Medulla oblongata (tissue), 1 donor: ENCODE measurements around the gene GSK3B.

Source experiments
- DNase-seq: peaks from one replicate; pipeline ENCODE4 v3.0.0-alpha.2; 2015; ENCODE audit errors: extremely low spot score

Gene GSK3B

DNA sequence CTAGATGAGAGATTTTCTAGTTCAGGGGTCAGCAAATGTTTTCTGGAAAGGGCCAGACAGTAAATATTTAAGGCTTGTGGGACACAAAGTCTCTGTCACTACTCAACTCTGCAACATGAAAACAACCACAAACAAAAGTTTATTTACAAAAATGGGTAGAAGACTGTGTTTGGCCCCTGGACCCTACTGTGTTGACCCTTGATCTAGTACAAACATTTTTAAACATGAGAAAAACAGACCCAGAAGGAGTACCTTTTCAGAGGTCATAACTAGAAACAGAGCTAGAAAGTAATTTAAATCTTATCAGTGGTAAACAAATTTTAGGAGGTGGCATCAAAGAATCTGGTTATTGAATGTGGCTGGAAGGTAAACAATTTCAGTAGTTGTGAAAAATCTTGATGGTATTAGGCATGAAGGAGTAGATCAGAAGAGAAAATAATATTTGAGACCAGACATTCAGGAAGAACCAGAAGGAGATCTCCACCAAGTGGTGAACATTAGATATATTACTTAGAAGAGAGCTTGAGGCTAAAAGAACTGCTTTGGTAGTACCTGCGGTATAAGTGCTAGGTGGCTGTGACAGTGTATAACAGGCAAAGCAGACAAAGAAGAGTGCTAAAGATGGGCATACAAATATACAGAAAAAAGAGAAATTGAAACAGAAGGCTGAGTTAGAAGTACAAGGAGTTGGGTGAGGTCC, 210.6 kb downstream of the GSK3B start:
- no peak for DNase-seq

DNA sequence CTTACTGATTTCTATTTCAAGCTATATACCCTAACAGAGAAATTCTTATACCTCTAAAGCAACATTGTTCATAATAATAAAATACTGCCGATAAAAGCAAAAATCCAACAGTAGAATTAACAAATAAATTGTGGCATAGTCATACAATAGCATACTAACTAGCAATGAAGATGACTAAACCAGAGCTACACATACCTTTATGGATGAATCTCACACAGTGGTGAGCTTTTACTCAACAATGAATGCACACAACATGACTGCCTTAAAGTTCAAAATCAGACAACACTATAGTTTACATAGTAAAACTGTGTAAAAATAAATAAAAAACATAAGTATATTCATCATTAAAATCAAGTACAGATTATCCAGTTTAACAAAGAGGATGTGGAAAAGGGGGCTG, 213.3 kb downstream of the GSK3B start:
- no peak for DNase-seq

DNA sequence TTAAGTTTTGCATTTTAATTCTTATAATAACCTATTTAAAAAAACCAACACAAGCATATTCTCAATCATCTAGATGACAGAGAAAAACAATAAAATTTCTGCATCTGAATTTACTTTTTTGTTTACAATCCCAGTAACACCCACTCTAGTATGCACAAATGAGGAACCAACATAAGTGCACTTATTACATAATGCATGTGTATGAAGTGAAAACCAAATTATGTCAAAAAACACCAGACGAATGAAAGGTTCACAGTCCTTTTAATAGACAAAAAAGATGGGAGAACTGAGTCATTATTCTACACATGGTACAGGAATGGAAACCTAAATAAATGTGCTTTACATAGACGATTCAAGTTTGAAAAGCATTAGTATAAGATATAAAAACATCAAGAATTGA, 220.6 kb downstream of the GSK3B start:
- DNase-seq = no peak

DNA sequence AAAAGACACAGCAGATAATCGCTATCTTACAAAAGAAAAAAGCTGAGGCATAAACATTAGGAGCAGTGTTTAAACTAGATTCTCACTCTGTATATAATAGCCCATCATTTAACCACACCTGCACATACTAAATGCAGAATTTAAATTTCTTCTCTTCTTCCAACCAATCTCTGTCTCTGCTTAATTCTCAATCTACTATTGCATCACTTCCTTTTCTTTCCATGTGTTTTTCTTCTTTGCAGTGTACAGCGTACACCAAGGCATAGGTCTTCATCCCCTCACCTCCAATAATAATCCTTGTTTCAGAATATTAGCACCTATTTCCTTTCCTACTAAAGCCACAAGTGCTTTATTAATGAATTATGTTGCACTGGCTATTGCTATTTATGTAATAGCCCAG, 221.5 kb downstream of the GSK3B start:
- no peak for DNase-seq

DNA sequence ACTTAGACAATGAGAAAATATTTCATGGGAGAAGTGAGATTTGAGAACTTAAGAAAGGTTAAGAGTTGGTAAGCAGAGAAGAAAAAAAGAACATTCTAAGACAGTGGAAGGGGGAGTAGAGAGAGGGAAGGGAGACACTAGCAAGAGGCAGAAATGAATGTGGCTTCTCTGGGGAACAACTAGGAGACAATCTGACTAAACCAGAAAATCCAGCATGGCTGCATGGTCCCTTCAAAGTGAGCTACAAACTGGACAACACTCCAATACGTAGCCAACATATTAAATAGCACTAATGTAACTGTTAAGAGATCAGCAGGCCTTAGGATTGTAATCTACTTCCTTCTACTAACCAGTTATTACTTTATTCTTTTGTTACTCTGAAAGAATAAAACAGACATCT, 222.7 kb downstream of the GSK3B start:
- DNase-seq = no peak

DNA sequence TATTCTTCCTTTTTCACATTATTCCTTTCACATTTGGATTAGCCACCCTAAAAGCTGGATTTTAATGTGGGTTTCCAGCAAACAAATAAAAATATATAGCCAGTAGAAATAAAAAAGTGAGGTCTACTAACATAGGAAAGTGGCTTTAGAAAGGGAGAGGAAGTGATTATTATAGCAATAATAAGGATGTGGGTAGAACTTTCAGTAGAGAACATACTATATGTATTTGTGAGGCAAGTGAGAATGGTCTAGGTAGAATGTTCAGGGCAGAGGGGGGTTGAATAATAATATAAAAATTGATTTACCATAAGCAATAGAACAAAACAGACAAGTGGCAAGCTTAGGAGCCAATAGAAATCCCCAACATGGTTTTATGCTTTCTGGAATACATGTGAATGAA, 223.7 kb downstream of the GSK3B start:
- no peak for DNase-seq

DNA sequence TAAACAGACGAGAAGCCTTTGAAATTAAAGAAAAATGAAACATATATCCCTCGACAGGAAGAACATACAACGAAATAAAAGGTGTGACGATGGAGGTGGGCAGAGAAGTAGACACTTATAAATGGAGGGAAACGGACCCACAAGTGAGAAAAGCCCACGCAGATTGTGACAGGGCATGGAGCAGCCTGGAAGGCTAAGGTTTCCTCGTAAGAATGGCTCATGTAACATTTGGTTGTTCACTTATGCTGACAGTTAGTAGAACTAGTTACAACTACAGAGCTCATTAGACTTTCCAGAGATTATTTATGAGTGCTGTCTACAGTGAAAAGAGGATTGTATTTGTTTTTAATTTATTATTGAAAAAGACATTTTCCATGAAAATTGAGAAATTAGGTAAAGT, 229.8 kb downstream of the GSK3B start:
- no peak for DNase-seq

DNA sequence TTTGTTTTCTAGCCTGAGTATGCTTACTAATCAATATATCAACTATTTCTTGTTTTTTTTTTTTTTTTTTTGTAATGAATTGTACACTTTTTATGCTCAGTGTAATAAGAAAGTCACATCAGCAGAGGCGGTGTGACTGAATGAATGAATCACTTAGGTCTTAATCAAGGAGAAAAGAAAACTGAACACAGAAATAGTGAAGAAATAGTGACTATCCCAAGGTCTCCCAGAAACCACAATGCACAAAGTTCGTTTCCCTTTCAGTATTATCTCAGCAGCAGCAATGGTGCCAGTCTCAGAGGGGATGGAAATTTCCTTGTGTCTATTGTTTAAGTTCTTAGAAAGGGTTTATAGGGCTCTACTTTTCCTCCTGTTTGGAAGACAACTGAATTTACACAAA, 231.6 kb downstream of the GSK3B start:
- DNase-seq = no peak

DNA sequence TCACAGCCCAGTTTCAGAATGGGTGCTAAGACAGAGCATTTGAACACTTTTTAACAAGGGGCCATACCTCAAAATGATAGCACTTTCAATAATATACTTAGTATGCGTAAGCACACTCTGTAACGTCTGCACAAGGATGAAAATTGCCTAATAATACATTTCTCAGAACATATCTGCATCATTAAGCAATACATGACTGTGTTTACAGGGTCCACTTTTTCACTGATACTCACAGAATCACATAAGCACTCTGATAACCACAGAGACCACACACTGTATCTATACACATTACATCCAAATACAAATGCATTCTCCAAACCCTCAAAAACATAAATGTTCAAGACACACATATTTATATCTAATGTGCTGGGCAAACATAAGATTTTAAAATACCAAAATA, 232.6 kb downstream of the GSK3B start:
- DNase-seq = no peak

DNA sequence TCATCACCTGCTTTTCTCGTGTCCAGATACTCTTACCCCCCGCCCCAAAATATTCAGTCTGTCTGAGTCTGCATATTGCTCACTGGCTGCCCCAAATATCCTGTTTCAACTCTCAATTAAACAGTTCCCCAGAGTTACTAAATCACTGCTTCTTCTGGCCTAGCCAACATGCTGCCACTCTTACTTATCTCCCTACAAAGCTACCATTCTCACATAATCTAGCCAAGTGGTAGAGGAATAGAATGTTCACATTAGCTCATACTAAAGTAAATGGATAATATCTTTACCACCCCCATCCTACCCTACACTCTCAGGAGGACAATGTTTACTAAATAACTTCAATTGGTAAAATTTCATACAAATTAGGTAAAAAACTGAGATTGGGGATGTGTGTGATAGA, 234.5 kb downstream of the GSK3B start:
- no peak for DNase-seq

DNA sequence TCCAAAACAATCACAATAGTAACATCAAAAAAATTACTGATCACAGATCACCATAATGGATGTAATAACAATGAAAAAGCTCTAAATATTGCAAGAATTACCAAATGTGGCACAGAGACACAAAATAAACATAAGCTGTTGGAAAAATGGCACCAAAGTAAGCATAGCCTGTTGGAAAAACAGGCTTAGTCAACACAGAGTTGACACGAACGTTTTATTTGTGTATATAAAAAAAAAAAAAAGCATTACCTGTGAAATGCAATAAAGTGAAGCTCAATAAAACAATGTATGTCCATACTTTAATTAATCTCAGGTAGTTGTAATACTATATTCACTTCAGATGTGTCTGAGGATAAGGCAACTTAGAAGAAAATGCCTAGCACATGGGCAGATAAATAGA, 235.3 kb downstream of the GSK3B start:
- no peak for DNase-seq

DNA sequence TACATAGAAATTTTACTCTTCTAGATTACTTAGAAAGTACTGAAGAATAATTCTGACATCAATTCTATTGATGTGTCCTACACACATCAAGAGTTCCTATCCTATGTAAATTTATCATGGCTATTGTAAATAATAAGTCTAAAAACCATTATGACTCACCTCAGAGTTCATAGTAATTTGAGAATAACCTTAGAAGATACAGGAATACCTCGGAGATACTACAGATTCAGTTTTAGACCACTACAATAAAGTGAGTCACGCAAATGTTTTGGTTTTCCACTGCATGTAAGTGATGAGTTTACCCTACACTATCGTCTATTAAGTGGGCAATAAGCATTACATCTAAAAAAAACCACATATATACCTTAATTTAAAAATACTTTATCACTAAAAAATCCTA, 237.6 kb downstream of the GSK3B start:
- DNase-seq = no peak

DNA sequence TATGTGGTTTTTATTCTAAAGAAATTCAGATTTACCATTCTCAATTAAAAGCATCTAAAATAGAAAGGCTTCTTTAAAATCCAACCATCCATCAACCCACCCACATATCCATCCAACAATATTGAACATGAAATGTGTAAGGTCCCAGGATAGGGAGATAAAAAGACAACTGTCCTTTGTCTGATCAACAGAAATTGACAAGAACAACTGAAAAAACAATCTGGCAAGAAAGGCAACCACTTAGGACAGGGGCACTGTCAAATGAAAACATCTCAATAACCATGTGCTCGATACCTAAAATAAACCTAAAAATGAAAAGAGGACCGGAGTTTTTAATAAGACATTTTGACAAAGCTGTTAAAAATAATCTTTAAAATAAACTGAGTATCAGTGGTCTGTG, 245.1 kb downstream of the GSK3B start:
- no peak for DNase-seq

DNA sequence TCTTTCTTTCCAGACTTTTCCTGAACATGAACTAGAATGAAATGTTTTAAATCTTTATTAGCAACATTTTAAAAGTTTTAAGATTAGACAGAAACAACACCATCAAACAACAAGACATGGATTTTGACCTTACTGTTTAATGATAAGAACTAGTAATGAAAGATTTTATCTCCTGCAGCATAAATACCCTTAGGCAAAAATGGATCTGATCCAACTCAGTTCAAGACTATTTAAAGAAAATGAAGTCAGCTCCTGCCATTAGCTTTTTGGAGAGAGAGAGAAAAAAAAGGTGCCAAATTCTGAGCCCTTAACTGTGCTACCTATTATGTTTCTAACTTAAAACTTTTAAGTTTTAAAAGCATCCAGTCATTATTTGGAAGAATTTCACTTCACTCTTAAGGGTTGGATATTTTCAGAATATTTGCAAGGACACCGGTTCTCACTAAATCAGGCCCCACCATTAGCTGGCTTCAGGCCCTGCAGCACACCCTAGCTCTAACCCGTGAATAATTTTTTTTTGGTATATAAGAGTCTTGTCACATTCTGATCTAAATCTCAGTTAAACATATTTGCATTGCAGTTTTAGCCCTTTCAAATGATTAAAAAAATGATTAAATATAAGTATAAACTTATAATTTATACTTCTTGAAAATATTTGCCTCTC, 252.3 kb downstream of the GSK3B start:
- no peak for DNase-seq

DNA sequence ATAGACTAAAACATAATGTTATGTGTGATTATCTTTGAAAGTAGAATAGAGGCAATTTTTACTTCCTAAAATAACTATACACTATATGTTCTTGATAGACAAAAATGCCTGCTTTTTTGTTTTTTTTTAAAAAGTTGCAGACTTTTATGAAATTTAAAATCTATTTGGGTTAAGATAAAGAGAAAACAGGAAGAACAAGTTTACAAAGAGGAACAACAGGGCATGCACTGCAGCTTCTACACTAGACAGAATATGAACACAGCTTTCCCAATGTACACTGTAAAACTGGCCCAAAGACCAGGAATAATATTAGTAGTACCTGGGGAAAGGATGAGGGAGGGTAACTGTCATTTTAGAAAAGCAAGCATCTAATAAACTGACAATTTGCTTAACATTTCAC, 258.7 kb downstream of the GSK3B start:
- no peak for DNase-seq

DNA sequence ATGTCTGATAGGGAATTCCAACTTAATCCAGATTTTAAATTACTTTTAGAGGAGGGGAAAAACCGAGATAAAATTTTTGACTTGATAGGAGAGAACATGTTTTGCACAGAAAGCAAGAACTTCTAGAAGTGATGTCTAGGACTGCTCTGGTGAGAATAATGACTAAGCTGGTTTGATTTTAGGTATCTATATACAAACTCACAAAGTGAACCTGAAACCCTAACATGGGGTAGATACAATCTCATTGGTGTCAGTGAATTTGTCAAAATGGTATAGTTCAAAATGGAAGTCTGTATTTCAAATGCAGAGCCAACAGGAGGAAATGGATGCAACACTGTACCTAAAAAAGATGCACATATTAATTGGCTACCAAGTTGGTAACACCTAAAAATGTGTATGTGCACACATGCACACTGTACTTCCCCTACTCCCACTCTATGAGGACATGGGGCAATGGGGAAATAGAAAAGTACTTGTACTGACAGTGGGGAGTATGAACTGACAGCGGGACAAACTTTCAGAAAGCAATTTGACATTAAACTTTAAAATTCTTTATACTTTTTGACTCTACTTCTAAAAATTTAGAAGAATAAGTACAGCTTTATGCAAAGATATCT, 259.4 kb downstream of the GSK3B start:
- DNase-seq = no peak

DNA sequence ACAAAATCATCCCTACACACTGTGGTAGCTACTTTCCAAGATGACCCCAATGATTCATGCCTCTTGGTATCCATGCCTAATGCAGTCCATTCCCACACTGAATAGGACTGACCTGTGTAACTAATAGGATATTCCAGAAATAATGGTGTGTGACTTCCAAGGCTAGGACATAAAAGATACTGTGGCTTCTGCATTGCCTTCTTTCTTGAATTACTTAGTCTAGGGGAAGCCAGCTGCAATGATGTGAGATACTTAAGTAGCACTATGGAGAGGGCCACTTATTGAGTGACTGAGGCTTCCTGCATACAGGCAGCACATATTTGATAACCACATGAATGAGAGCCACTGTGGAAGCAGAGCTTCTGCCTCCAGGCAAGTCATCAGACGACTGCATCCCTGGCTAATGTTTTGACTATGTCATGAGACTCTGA, 262.3 kb downstream of the GSK3B start:
- no peak for DNase-seq

DNA sequence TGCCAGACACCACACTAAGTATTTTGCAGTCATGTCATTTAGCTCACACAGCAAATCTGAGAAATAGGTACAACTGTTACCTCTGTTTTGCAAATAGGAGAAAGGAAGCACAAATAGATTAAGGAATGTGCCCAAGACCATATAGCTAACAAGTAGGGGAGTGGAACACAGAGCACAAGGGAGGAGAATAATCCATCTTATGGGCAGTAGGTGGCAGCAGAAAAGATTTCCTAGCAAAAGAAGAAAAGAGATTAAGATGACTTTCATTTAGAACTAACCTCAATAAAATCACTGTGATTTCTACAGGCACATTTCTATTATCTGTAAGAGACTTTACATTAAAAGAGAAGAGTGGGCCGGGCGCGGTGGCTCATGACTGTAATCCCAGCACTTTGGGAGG, 263.2 kb downstream of the GSK3B start:
- DNase-seq = no peak

DNA sequence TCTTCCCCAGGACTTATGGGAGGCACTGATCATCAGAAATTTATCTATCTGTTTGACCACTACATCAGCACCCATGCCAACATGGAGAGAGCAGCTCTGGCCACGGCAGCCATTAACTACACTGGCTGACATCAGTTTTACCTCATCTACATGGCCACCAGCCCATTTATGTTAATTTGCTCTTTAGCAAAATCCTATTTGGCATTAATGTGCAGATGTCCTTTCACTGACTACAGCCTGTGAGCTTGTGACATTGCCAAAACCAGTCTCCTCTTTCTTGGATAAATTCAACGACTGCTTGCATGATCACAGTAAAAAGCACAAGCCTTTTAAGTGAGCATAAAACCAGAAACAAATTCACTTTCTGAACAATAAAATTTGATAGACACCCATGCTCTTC, 264.8 kb downstream of the GSK3B start:
- DNase-seq = no peak

DNA sequence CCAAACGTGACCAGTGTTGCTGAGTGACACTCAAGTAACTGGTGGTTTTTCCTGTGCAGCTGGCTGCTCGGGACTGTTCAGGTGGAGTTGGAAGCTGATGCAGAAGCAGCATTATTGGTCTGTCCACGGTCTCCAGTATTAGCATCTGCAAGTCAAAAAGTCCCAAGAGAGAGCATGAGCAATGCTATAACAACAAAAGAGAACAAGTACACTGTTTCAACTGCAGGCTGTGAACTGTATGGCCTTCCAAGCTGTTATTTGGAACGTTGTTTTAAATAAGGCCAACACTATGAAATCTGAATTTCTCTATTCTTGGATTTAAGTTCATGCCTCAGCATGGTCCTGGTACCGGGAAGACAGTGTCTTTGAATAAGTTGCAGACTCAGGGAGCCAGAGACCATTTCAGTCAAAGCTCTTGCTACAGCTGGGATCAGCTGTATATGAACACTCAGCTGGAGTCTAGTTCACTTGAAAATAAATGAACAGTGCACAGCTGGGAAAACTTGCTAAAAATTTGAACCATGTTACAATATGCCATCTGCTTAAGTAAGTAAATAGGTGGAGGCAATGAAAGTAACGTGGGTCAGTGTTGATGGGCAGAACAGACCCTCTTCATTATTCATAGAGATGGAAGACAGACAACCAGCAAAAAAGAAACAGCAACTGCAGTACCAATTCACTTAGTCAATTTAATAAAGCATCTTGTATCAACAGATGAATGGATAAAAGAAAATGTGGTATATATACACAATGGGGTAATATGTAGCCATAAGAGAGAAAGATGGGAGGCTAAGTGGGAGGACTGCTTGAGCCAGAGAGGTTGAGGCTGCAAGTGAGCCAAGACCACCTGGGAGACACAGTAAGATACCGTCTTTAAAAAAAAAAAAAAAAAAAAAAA, 267.3 kb downstream of the GSK3B start:
- DNase-seq = no peak

DNA sequence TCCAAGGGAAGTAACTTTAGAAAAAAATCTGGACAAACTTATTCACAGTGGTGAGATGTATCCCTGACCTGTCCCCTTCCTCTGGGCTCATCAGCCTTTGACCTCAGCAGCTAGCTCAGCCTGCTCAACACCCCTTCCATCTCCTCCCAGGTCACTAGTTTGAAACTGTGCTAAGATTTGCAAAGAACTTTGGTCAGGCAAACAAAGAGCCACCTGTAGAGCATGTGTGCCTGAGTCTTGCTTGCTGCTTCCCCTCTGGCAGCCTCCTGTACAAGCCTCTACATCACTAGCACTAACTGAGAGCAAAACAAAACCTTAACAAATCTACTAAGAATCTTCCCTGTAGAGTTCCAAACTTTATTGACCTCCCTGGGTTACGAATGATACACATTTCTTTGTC, 268.4 kb downstream of the GSK3B start:
- no peak for DNase-seq

DNA sequence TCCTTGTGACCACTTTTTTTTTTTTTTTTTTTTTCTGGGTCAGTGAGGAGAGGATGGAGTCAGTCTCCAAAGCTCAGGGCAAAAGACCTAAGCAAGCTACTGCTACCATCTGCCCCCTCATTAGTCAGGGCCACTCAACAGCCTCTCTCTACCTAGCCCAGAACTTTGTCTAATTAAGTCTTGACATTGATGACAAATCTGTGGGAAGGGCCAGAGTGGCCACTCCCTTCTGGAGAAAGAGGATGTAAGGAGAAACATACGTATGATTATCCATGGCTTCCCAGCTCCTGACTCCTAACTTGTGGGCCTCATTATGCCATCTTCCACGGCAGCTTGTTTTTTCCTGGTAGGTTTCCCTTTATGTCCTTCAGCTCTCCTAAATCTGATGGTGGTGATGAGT, 274.4 kb downstream of the GSK3B start:
- no peak for DNase-seq
